GM19395 (cell line): ENCODE results near the gene MLH1.
A peak's percentile ranks its signal among the peaks of the same experiment; 100 is the strongest.

Experiments
- ATAC-seq: cut with Tn5 transposase; IDR thresholded peaks from one replicate; pipeline ENCODE4 v1.9.1; 2021; ENCODE audit warnings: mild to moderate bottlenecking, moderate library complexity; ENCODE audit not compliant: unreplicated experiment

MLH1 gene

DNA sequence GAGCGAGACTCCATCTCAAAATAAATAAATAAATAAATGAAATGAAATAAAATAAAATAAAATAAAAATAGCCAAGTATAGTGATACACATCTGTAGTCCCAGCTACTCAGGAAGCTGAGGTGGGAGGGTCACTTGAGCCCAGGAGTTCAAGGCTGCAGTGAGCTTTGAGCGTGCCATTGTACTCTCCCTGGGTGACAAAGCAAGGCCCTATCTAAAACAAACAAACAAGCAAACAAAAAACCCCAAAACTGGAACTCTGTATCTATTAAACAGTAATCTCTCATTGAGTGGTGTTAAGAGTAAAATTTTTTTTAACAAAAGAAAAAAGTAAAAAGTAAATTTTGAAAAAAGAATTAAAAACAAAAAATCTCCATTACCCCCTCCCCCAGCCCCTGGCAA, 21.2 kb upstream of the MLH1 start:
- no peak for ATAC-seq

DNA sequence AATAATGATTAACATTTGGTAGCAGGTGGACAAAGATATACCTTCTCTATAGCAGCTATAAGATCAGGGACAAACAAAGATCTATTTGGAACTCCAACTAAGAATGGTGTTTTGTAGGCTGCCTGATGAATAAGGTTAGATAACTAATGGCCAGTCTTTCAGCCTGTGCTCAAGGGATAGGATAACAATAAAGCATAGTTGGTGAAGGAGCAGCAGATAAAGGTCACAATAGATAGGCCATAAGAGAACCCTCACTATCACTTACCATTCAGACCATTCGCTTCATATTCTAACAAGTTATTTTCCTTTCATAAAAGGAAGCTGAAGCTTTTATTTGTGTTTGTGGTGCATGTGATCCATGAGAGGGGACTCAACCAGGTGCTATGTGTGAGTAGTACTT, 20.2 kb upstream of the MLH1 start:
- ATAC-seq, result no peak

DNA sequence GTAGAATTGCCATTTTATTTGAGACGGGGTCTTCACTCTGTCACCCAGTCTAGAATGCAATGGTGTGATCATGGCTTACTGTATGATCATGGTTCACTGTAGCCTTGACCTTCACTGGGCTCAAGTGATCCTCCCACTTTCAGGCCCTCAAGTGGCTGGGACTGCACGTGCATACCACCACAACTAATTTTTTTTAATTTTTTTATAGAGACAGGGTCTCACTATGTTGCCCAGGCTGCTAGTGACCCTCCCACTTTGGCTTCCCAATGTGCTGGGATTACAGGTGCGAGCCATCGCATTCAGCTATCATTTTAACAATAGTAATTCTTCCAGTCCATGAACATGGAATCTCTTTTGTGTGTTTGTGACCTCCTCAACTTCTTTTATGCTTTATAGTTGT, 12.3 kb upstream of the MLH1 start:
- no peak for ATAC-seq

DNA sequence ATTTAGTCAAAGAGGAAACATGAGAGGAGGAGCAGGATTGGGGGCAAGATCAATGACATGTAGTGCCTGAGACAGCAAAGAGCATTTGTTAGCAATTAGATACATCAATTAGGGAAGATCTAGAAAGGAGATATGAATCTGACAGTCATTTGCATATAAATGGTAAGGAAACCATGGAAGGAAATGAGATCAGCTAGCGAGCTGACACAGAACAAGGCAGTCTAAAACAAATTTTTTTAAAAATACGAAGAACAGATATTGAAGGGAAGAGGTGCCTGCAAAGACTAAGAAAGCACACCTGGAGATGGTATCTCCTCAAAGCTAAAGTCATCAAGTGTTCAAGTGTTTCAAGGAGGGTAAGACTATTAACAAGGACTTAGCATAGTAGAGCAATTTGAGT, 5.0 kb upstream of the MLH1 start:
- ATAC-seq, result no peak

DNA sequence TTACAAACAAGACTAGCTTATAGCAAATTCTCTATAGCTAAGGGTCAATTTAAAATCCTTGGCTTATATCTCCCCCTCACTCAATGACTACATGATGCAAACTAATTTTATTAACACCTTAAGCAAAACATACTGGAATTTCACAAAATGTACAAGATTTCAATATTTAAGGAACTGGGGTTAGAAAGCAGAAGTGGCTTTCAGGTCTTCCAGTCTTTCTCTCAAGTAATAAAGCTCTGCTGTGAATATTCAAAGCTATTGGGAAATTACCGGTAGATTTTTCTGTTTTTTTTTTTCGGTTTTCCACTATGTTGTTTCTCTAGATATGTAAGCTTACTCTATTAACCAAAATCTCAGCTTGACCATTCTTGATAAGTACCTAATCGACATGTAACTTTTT, 4.3 kb upstream of the MLH1 start:
- no peak for ATAC-seq

DNA sequence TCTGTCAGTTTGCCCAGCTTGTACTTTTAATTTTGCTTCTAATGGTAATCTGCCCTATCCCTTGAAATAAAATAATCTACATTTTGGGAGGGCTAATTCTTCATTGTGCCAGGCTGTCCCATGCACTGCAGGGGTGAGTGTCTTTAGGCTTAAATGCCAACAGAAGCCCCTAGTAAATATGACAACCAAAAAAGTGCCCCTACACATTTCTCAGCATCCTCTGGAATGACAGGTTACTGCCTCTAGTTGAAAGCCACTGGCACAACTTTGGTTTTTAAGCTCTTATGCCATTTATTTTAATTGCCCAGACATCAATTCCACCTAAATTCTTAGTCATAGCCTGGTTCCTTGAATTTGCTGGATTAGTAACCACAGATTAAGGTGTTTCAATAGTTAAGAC, 3.8 kb upstream of the MLH1 start:
- ATAC-seq, result no peak

DNA sequence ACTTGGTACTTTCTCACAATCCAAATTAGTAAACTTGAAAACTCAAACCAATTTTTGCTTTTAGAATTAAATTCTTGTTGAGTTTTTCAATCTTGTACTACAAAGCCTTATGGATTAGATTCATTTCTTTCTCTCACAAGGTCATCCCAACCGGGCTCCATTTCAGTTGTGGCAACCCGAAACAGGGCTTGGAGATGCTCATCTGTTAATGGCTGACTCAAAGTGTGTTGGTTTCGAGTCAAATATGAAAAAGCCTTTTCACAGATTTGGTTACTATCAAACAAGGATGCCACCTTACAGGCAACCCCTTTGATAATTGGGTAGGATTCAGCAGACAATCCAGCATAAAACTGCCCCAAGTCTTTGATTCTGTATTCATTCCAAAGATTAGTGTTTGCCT, 2.2 kb upstream of the MLH1 start:
- ATAC-seq, result no peak

DNA sequence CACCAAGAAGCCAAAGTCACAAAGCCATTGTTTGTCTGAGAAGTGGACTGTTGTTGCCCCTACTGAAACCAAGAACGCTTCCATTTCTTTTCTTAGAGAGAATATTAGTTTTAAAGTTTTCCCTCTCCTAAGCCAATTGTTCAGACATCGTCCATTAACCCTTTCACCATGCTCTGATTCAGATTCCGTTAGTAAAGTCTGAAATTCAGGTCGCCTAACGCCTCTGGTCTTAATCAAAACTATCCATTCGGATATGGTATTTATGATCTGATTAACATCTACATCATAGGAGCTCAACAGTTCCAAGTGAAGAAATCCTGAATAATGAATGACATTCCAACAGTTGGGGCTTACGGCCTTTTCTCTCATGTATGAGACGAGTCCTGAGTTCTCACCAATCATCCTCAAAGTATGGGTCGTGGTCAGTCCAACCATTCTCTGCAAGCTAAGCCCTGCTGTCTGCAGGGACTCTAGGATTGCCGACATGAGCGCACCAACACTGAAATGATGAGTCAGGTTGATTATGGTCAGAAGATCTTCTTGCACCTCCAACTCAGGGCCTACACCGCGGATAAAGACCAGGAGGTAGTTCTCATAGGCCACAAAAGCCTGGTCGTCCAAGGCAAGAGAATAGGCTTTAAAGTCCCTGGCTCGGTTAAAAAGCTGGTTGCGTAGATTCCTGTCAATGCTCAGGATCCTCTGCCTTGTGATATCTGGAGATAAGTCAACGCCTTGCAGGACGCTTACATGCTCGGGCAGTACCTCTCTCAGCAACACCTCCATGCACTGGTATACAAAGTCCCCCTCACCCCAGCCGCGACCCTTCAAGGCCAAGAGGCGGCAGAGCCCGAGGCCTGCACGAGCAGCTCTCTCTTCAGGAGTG, 1.2 kb upstream of the MLH1 start:
- ATAC-seq, result no peak

DNA sequence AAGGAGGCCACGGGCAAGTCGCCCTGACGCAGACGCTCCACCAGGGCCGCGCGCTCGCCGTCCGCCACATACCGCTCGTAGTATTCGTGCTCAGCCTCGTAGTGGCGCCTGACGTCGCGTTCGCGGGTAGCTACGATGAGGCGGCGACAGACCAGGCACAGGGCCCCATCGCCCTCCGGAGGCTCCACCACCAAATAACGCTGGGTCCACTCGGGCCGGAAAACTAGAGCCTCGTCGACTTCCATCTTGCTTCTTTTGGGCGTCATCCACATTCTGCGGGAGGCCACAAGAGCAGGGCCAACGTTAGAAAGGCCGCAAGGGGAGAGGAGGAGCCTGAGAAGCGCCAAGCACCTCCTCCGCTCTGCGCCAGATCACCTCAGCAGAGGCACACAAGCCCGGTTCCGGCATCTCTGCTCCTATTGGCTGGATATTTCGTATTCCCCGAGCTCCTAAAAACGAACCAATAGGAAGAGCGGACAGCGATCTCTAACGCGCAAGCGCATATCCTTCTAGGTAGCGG, 452 bp upstream of the MLH1 start, which contains the start of gene EPM2AIP1:
Gene EPM2AIP1 (minus strand): TSS at position 326 of the 520 bp plus-strand sequence. CDS start 54 bp downstream, at position 272.
- ATAC-seq, result peak; percentile 88

DNA sequence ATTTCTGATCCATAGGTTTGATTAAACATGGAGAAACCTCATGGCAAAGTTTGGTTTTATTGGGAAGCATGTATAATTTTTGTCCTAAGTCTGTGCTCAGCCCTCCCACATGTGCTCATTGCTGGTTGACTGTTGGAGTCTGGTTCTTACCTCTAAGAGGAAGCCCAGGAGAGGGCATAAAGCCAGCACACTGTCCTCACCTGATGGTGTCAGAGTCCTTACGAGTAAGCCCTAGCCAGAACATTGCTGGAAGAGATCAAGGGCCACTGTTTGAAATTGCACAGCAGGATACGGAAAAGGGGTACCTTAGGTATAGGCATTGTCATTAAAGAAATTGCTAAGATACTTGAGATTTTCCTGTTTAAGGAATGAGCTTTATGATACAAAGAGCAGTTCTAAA, 21.3 kb downstream of the MLH1 start:
- ATAC-seq, result no peak

DNA sequence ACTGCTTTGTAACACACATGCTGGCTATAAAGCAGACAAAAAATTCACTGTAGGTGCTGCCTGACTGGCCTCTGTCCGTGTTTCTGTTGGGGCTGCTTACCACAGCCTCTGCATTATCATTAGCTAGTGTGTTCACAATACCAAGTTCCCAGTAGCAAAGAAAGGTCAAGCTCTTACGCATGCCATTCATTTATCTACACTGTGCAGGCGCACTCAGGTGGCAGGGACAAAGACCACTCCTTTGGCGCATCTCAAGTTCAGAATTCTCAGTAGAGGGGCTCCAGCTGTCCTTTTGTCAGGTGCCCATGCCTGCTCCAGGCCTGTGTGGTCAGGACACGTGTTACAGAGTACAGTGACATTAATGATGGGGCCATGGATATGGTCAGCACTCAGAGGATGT, 22.3 kb downstream of the MLH1 start:
- ATAC-seq, result no peak

DNA sequence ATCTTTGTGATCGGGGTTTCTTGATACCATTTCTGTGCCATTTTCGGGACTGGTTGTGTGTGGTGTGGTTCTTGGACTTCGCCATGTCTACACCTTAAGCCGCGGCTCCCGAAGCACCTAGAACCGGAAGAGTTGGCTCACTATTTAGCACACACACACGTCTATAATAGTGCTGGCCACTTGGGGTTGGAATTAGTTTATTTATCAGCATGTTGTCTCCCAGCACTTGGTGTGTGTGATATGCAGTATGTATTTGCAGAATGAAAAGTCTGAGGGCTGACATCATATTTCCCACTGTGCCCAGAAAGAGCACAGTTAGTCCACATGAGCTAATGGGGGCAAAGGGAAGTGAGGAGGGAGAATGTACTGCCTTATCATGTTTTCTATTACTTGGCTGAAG, 23.6 kb downstream of the MLH1 start:
- ATAC-seq, result no peak

DNA sequence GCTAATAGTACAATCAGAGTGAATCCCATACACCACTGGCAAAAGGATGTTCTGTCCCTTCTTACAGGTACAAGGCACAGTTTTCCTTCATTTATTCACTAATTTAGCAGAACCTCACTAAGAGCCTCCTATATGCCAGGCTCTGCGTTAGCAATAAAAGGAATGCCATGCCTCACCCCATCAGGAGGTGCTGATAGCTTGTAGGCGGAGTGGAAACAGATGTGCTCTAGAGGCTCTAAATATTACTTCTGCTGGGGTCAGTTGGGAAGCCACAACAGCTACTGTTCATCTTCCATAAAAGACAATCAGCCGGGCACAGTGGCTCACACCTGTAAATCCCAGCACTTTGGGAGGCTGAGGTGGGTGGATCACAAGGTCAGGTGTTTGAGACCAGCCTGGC, 24.4 kb downstream of the MLH1 start:
- no peak for ATAC-seq

DNA sequence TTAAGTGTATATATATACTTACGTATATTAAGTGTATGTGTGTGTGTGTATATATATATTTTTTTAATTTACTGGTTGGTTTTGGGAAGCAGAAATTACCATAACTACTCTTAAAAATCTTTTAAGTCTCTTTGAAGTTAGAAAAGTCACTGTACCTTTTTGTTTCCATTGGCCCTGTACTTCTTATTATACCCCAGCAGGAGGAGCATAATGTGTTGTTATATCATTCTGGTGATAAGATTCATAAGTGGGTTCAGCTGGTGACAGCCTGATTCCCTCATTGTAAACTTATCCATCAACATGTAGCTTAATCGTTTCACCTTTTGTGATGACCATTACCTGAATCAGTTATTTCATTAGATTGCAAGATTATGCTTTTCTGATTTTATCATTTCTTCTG, 30.8 kb downstream of the MLH1 start:
- ATAC-seq, result no peak

DNA sequence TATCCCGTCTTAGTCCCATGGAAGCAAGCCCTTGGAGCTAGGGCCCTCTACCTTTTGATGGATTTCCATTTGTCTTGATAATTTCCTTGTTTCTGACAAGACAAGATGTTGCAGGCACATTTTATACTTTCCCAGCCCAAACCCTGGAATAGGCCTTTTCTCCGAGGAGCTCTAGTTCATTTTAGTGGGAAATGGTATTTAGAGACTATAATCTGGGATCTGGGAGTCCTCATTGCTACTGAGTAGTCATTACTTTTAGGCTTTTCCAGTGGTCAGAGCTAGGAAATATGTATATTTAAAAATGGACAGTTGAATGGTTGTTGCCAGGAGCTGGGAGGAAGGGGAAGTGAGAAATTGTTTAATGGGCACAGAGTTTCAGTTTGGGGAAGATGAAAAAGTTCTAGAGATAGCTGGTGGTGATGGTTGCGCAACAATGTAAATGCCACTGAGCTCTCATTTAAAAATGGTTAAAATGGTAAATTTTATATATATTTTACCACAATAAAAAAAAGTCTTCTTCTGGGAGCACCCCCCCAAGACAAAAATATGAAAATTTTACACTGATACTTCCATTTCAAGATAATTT, 31.6 kb downstream of the MLH1 start:
- ATAC-seq, result peak; percentile 78

DNA sequence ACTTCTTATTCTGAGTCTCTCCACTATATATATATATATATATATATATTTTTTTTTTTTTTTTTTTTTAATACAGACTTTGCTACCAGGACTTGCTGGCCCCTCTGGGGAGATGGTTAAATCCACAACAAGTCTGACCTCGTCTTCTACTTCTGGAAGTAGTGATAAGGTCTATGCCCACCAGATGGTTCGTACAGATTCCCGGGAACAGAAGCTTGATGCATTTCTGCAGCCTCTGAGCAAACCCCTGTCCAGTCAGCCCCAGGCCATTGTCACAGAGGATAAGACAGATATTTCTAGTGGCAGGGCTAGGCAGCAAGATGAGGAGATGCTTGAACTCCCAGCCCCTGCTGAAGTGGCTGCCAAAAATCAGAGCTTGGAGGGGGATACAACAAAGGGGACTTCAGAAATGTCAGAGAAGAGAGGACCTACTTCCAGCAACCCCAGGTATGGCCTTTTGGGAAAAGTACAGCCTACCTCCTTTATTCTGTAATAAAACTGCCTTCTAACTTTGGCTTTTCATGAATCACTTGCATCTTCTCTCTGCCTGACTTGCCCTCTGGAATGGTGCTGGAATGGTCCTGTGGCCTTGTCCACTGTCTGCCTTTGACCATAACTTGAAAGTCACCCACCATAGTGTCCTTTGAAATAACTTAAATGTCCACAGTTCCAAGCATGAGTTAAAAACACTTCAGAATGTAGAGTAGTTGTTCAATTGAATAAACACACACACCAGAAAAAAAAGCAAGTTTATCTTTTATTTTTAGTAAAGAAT, 32.4 kb downstream of the MLH1 start:
- ATAC-seq, result no peak

DNA sequence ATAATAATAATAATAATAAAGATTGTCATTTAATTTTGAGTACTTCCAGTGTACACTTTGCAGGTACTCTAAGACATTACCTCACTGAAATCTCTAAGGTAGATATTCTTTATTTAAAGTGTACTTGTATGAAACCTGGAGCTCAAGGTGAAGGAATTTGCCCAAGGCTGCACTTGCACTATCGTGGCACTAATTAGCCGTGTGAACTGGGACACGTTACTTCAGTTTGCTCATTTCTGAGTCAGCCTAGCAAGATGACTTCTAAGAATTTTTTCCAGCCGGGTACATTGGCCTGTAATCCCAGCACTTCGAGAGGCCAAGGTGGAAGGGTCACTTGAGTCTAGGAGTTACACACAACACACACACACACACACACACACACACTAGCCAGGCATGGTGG, 33.5 kb downstream of the MLH1 start:
- no peak for ATAC-seq

DNA sequence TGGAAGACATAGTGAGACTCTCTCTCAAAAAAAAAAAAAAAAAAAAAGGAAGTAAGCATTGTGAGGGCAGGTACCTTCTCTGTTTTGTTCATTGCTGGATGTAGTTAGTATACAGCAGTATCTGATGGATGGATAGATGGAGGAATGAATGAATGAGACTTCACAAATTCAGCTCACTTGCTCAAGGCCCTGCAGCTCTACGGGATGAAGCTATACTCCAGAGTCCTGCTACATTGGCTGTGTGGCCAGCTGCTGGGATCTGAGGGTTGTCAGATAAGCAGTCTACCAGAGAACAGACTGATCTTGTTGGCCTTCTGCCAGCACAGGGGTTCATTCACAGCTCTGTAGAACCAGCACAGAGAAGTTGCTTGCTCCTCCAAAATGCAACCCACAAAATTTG, 35.0 kb downstream of the MLH1 start:
- ATAC-seq, result no peak

DNA sequence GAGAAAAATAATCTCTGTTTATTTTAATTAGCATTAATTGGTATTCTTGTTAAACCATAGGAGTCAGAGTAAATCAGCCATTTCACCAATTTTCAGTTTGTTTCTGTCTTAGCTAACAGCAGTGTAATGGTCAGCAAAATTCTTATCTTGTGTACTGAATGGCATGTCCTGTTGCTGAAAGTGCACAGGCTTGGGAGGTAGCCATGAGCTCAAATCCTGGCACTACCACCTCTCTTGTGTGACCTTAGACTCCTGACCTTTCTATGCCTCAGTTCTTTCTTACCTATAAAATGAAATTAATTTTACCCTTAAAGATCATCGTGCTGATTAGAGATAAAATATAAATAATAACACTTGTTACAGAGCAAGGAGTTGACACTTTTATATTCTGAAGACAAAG, 35.8 kb downstream of the MLH1 start:
- ATAC-seq, result no peak

DNA sequence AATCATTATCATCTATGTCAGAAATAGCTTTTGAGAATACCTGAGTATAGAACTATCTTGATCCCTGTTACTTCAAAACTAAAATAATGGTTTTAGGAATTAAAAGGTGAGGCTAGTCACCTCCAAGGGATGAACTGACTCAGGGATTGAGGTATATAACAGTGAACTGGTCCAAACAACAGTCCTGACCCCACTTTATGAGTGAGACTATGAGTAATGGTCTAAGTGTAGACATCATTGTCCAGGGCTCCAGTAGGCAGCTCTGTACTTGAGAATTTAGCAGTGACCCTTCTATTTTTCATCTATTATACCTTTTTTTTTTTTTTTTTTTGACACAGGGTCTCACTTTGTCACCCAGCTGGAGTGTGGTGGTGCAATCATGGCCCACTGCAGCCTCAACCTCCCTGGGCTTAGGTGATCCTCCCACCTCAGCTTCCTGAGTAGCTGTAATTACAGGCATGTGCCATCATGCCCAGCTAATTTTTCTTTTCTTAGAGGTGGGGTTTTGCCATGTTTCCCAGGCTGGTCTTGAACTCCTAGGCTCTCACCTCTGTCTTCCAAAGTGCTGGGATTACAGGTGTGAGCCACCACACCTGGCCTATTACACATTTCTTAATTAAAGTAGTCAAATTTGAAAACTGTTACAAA, 36.3 kb downstream of the MLH1 start:
- no peak for ATAC-seq

DNA sequence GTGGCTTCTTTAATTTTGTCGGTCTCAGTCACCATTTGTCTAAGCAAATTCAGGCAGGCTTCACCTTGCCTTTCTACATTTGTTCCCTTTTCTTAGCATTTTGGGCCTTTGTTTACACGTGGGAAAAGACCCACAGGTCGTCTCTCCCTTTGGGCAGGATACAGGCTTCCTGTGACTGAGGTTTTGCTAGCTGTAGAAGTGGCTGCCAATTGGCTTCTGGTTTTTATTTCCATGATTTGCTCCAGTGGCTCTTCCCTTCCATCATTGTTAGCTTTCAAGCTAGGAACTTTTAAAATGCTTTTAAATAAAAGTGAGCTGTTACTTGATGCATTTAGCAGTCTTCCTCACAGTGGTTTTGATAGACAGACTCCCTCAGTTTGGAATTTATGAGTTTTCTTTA, 37.3 kb downstream of the MLH1 start:
- ATAC-seq, result no peak
